Cardiac muscle cell (in vitro differentiated cells and primary cell): Measurements from ENCODE around the gene SHOC2. TPM values are rescaled to one million over a fixed set of nuclear protein-coding genes. Genes with fewer than 3 reads are reported as not detected.
A peak's percentile ranks its signal among the peaks of the same experiment; 100 is the strongest.

Experiments used
- DNase-seq, 2 donors: peaks; one replicate each; pipeline versions ENCODE4 v3.0.0 to v3.0.0-alpha.2; 2010 to 2017; ENCODE audit warnings: low read depth in 1 of 2, low spot score in 1 of 2
- H3K27ac ChIP-seq: fragments of 200-600 bp; sonication (generic); 2 replicates; pipeline ENCODE4 v1.5.1; 2016
- H3K27me3 ChIP-seq: fragments of 200-600 bp; sonication (generic); 2 replicates; pipeline ENCODE4 v1.6.0; 2016; ENCODE audit warnings: control low read depth
- H3K36me3 ChIP-seq: fragments of 200-600 bp; sonication (generic); 2 replicates; pipeline ENCODE4 v1.5.1; 2016; ENCODE audit warnings: control low read depth
- H3K4me1 ChIP-seq: fragments of 200-600 bp; sonication (generic); 2 replicates; pipeline ENCODE4 v1.8.1; 2017; ENCODE audit warnings: low read depth, mild to moderate bottlenecking, mixed run types
- H3K4me3 ChIP-seq: fragments of 200-600 bp; sonication (generic); 2 replicates; pipeline ENCODE4 v1.5.1; 2016; ENCODE audit warnings: mild to moderate bottlenecking
- H3K9me3 ChIP-seq: fragments of 200-600 bp; sonication (generic); 2 replicates; pipeline ENCODE4 v1.5.1; 2017; ENCODE audit warnings: low read depth, mild to moderate bottlenecking, control low read depth
- CTCF ChIP-seq: IDR thresholded peaks from 2 replicates; pipeline ENCODE4 v1.5.1; 2012; ENCODE audit warnings: low read depth, mild to moderate bottlenecking, low read length
- polyA plus RNA-seq: library from polyadenylated mRNA; unstranded; fragments of >200 nt; fragmentation: Nextera tagmentation; extraction: Ambion mirVana; gene quantifications from 2 replicates; pipeline ENCODE4 v1.2.1, GENCODE V29; 2016
- total RNA-seq: library from RNA; depleted of rRNA; stranded (reverse); fragments of >200 nt; gene quantifications from 2 replicates; pipeline ENCODE4 v1.2.3, GENCODE V29; 2016

The SHOC2 gene
- total and polyA plus RNA-seq, 2 experiments from 2014 or later = 31.0 to 31.3 TPM

- peaks cover 16% of the 10 kb centered on the region for H3K36me3 ChIP-seq
- H3K4me3 ChIP-seq = no peak overlapping the region
- no peaks in the 10 kb centered on the region for H3K9me3 ChIP-seq
- H3K27me3 ChIP-seq = no peaks in the 10 kb centered on the region
- DNase-seq = no peak
- no peak for TF ChIP-seq CTCF
- H3K4me1 ChIP-seq = no peaks in the 10 kb centered on the region
- H3K27ac ChIP-seq = no peak overlapping the region
Measured at GRCh38 chr10:111017098-111017497, 97.7 kb downstream of the SHOC2 start.

GRCh38 chr10:111018021-111018420 lies 98.6 kb downstream of the SHOC2 start:
- Histone ChIP-seq H3K36me3 (peaks cover 12% of the 10 kb centered on the region), H3K27ac (no peak overlapping the region), H3K4me3 (no peak overlapping the region), H3K27me3 (no peaks in the 10 kb centered on the region), H3K4me1 (no peaks in the 10 kb centered on the region), H3K9me3 (no peaks in the 10 kb centered on the region)
- no peak for TF ChIP-seq CTCF
- no peak for DNase-seq

GRCh38 chr10:111023060-111023459 lies 103.7 kb downstream of the SHOC2 start:
- H3K27ac ChIP-seq = no peak overlapping the region
- no peak for DNase-seq
- peaks cover 7% of the 10 kb centered on the region for H3K36me3 ChIP-seq
- H3K4me1 ChIP-seq = no peaks in the 10 kb centered on the region
- H3K9me3 ChIP-seq = no peaks in the 10 kb centered on the region
- H3K4me3 ChIP-seq = no peak overlapping the region
- H3K27me3 ChIP-seq = no peaks in the 10 kb centered on the region
- TF ChIP-seq CTCF = no peak

- Histone ChIP-seq H3K36me3 (no peaks in the 10 kb centered on the region), H3K27ac (no peak overlapping the region), H3K9me3 (no peaks in the 10 kb centered on the region), H3K4me1 (no peaks in the 10 kb centered on the region), H3K4me3 (no peak overlapping the region), H3K27me3 (no peaks in the 10 kb centered on the region)
- DNase-seq = no peak
- no peak for TF ChIP-seq CTCF
Measured at GRCh38 chr10:111030042-111030750, 110.8 kb downstream of the SHOC2 start.

GRCh38 chr10:111034598-111035310 lies 115.3 kb downstream of the SHOC2 start:
- no peak for TF ChIP-seq CTCF
- peak in 1 of 2 donors; percentile 43 for DNase-seq
- no peaks in the 10 kb centered on the region for H3K9me3 ChIP-seq

More at GRCh38 chr10:111034598-111035310, 115.3 kb downstream of the SHOC2 start:
- Histone ChIP-seq H3K4me3 (no peak overlapping the region), H3K27me3 (no peaks in the 10 kb centered on the region), H3K36me3 (no peaks in the 10 kb centered on the region), H3K4me1 (no peaks in the 10 kb centered on the region), H3K27ac (no peak overlapping the region)
